ENCODE measurements around the gene TNPO3. TPM values are rescaled to one million over a fixed set of nuclear protein-coding genes. Genes with fewer than 3 reads are reported as not detected.

TNPO3 gene
- 10 to 100 TPM; 26.1 to 34.7 (median 29.1) TPM for polyA plus RNA-seq (ENCODE audit: insufficient read length in 10 of 10)
- long read RNA-seq, donor 1, partial matches to known transcripts: 14 of 14 reads
- long read RNA-seq, donor 1, other reads (novel, unspliced or antisense): 0 of 14 reads
- long read RNA-seq, donor 2, full-length matches to known transcripts: 3 of 3 reads
- long read RNA-seq, donor 2, partial matches to known transcripts: 0 of 3 reads
- long read RNA-seq, donor 2, other reads (novel, unspliced or antisense): 0 of 3 reads
- long read RNA-seq, donor 3: 0 reads
- long read RNA-seq, donor 4, full-length matches to known transcripts: 1 of 12 reads
- long read RNA-seq, donor 4, partial matches to known transcripts: 11 of 12 reads
- long read RNA-seq, donor 4, other reads (novel, unspliced or antisense): 0 of 12 reads
- long read RNA-seq, donor 5, full-length matches to known transcripts: 5 of 10 reads
- long read RNA-seq, donor 5, partial matches to known transcripts: 5 of 10 reads
- long read RNA-seq, donor 5, other reads (novel, unspliced or antisense): 0 of 10 reads
- long read RNA-seq, donor 6, full-length matches to known transcripts: 4 of 13 reads
- long read RNA-seq, donor 6, partial matches to known transcripts: 9 of 13 reads
- long read RNA-seq, donor 6, other reads (novel, unspliced or antisense): 0 of 13 reads
- long read RNA-seq, donor 7, full-length matches to known transcripts: 3 of 3 reads
- long read RNA-seq, donor 7, partial matches to known transcripts: 0 of 3 reads
- long read RNA-seq, donor 7, other reads (novel, unspliced or antisense): 0 of 3 reads
- long read RNA-seq, donor 8, full-length matches to known transcripts: 2 of 2 reads
- long read RNA-seq, donor 8, partial matches to known transcripts: 0 of 2 reads
- long read RNA-seq, donor 8, other reads (novel, unspliced or antisense): 0 of 2 reads
- long read RNA-seq, donor 9, full-length matches to known transcripts: 1 of 1 reads
- long read RNA-seq, donor 9, partial matches to known transcripts: 0 of 1 reads
- long read RNA-seq, donor 9, other reads (novel, unspliced or antisense): 0 of 1 reads

GRCh38 chr7:129054438-129055293 is at the start of gene TNPO3:
TSS of gene TNPO3 (minus strand) at chr7:129055111. CDS start at chr7:129054770, 341 bp downstream.
- peak; percentile 91 to 97 (median 93) for DNase-seq

GRCh38 chr7:129103561-129104324 is 48.8 kb upstream of the TNPO3 start:
- DNase-seq: no peak

GRCh38 chr7:129101746-129102145 is 46.8 kb upstream of the TNPO3 start:
- peak in 1 of 3 donors; percentile 14 for DNase-seq

GRCh38 chr7:129100827-129101166 is 45.9 kb upstream of the TNPO3 start:
- no peak for DNase-seq

- DNase-seq: no peak
Measured at GRCh38 chr7:129098409-129099084, 43.6 kb upstream of the TNPO3 start.

GRCh38 chr7:129095258-129095657 is 40.3 kb upstream of the TNPO3 start:
- no peak for DNase-seq

- no peak for DNase-seq
Measured at GRCh38 chr7:129094501-129094900, 39.6 kb upstream of the TNPO3 start.

GRCh38 chr7:129093867-129094456 is 39.1 kb upstream of the TNPO3 start:
- no peak for DNase-seq

GRCh38 chr7:129091484-129092002 is 36.6 kb upstream of the TNPO3 start:
- peak; percentile 53 to 82 (median 77) for DNase-seq

- DNase-seq: no peak
Measured at GRCh38 chr7:129090300-129090907, 35.5 kb upstream of the TNPO3 start.

GRCh38 chr7:129089521-129090212 is 34.8 kb upstream of the TNPO3 start:
- DNase-seq: no peak

GRCh38 chr7:129084801-129085551 is 30.1 kb upstream of the TNPO3 start:
- DNase-seq: no peak

GRCh38 chr7:129083525-129083924 is 28.6 kb upstream of the TNPO3 start:
- DNase-seq: no peak

GRCh38 chr7:129078455-129078854 is 23.5 kb upstream of the TNPO3 start:
- no peak for DNase-seq

GRCh38 chr7:129076886-129077285 is 22.0 kb upstream of the TNPO3 start:
- no peak for DNase-seq

- DNase-seq: no peak
Measured at GRCh38 chr7:129074994-129075393, 20.1 kb upstream of the TNPO3 start.

GRCh38 chr7:129074361-129074871 is 19.5 kb upstream of the TNPO3 start:
- no peak for DNase-seq

Data from muscle of back (tissue), 13 donors.